Stimulated activated CD4-positive, alpha-beta T cell treated with anti-CD3 and anti-CD28 coated beads, TNF-alpha, amount 100 ng/mL, for 24 hours (primary cell): ENCODE measurements around the gene ARHGAP45.

Source experiments
- DNase-seq, 3 experiments: peaks; one replicate each; pipeline ENCODE4 v3.0.0-alpha.2; 2020; ENCODE audit warnings: low read depth in 3 of 3

Gene ARHGAP45

GRCh38 chr19:1132552-1133383 is 65.8 kb downstream of the ARHGAP45 start:
- DNase-seq = no peak

- DNase-seq = peak; percentile 46 to 80 (median 67)
Observed at GRCh38 chr19:1133471-1133929, 66.5 kb downstream of the ARHGAP45 start.

- no peak for DNase-seq
Observed at GRCh38 chr19:1134431-1134830, 67.5 kb downstream of the ARHGAP45 start.

GRCh38 chr19:1135454-1135853 is 68.5 kb downstream of the ARHGAP45 start:
- no peak for DNase-seq

- DNase-seq = no peak
Observed at GRCh38 chr19:1136201-1136600, 69.2 kb downstream of the ARHGAP45 start.
